Mesenchymal stem cell (in vitro differentiated cells and primary cell): ENCODE measurements around the gene ASB7.

Experiments used
- DNase-seq: peaks from one replicate; pipeline ENCODE4 v3.0.0-alpha.2; 2013
- H2AFZ ChIP-seq: one replicate; pipeline ENCODE4 v1.6.1; 2013; ENCODE audit warnings: low read depth, mild to moderate bottlenecking, control low read depth, inconsistent platforms, low read length, moderate library complexity
- H2AK5ac ChIP-seq: 2 replicates; pipeline ENCODE4 v1.6.1; 2013; ENCODE audit warnings: low read length, moderate library complexity, mild to moderate bottlenecking, inconsistent platforms; ENCODE audit not compliant: severe bottlenecking
- H2BK120ac ChIP-seq: one replicate; pipeline ENCODE4 v1.6.1; 2013; ENCODE audit warnings: low read depth, mild to moderate bottlenecking, inconsistent platforms, low read length, moderate library complexity
- H2BK12ac ChIP-seq, 2 experiments: one replicate each; pipeline ENCODE4 v1.6.1; 2013; ENCODE audit warnings: inconsistent platforms in 2 of 2, low read length in 2 of 2, mild to moderate bottlenecking in 2 of 2, moderate library complexity in 2 of 2, control low read depth in 1 of 2
- H2BK15ac ChIP-seq: one replicate; pipeline ENCODE4 v1.6.1; 2013; ENCODE audit warnings: mild to moderate bottlenecking, low read depth, inconsistent platforms; ENCODE audit not compliant: poor library complexity, severe bottlenecking
- H2BK5ac ChIP-seq: 2 replicates; pipeline ENCODE4 v1.6.1; 2013; ENCODE audit warnings: low read depth, mild to moderate bottlenecking, low read length, control low read depth, inconsistent platforms; ENCODE audit not compliant: poor library complexity, severe bottlenecking
- H3K14ac ChIP-seq, 2 experiments: one replicate each; pipeline ENCODE4 v1.6.1; 2013; ENCODE audit warnings: inconsistent platforms in 2 of 2, low read length in 2 of 2, control low read depth in 1 of 2, mild to moderate bottlenecking in 1 of 2, moderate library complexity in 1 of 2
- H3K18ac ChIP-seq, 2 experiments: one replicate each; pipeline ENCODE4 v1.6.1; 2013; ENCODE audit warnings: inconsistent platforms in 2 of 2, low read length in 2 of 2, control low read depth in 1 of 2, low read depth in 1 of 2, mild to moderate bottlenecking in 1 of 2
- H3K23ac ChIP-seq, 2 experiments: one replicate each; pipeline ENCODE4 v1.6.1; 2013; ENCODE audit warnings: inconsistent platforms in 2 of 2, low read length in 2 of 2, mild to moderate bottlenecking in 2 of 2, moderate library complexity in 2 of 2, control low read depth in 1 of 2
- H3K27ac ChIP-seq: 2 replicates; pipeline ENCODE4 v1.5.1; 2013; ENCODE audit warnings: mild to moderate bottlenecking, moderate library complexity, low read length, control low read depth, inconsistent platforms; ENCODE audit not compliant: poor library complexity, severe bottlenecking
- H3K27me3 ChIP-seq, 2 experiments: 2 replicates each; pipeline versions ENCODE4 v1.6.1 to v1.7.0; 2013; ENCODE audit warnings: low read length in 2 of 2, mild to moderate bottlenecking in 2 of 2, moderate library complexity in 2 of 2, control low read depth in 1 of 2, inconsistent platforms in 1 of 2; ENCODE audit not compliant: control insufficient read depth in 1 of 2, insufficient read depth in 1 of 2
- H3K36me3 ChIP-seq, 2 experiments: 2 replicates each; pipeline versions ENCODE4 v1.6.1 to v1.7.0; 2013; ENCODE audit warnings: low read length in 2 of 2, control low read depth in 1 of 2, inconsistent platforms in 1 of 2, low read depth in 1 of 2, mild to moderate bottlenecking in 1 of 2; ENCODE audit not compliant: insufficient read depth in 2 of 2, control insufficient read depth in 1 of 2
- H3K4ac ChIP-seq, 2 experiments: one replicate each; pipeline ENCODE4 v1.6.1; 2013; ENCODE audit warnings: inconsistent platforms in 2 of 2, low read length in 2 of 2, mild to moderate bottlenecking in 2 of 2, moderate library complexity in 2 of 2, control low read depth in 1 of 2, low read depth in 1 of 2
- H3K4me1 ChIP-seq: 2 replicates; pipeline ENCODE4 v1.6.1; 2013; ENCODE audit warnings: low read depth, low read length, control low read depth; ENCODE audit not compliant: control insufficient read depth, insufficient read depth
- H3K4me2 ChIP-seq: 2 replicates; pipeline ENCODE4 v1.6.1; 2013; ENCODE audit warnings: low read length, mild to moderate bottlenecking, inconsistent platforms; ENCODE audit not compliant: poor library complexity, severe bottlenecking
- H3K4me3 ChIP-seq, 2 experiments: 2 replicates each; pipeline versions ENCODE4 v1.5.1 to v1.7.0; 2013; ENCODE audit warnings: low read length in 2 of 2, mild to moderate bottlenecking in 2 of 2, control low read depth in 1 of 2, low read depth in 1 of 2; ENCODE audit not compliant: insufficient read depth in 1 of 2
- H3K79me1 ChIP-seq: replicated peaks from 2 replicates; pipeline ENCODE4 v1.6.1; 2013; ENCODE audit warnings: mild to moderate bottlenecking, control low read depth, low read length, inconsistent platforms; ENCODE audit not compliant: poor library complexity, severe bottlenecking
- H3K9ac ChIP-seq: 2 replicates; pipeline ENCODE4 v1.7.0; 2013; ENCODE audit warnings: mild to moderate bottlenecking, low read length, moderate library complexity
- H3K9me3 ChIP-seq: 2 replicates; pipeline ENCODE4 v1.7.0; 2013; ENCODE audit warnings: mild to moderate bottlenecking, low read length; ENCODE audit not compliant: control insufficient read depth
- H4K8ac ChIP-seq: one replicate; pipeline ENCODE4 v1.6.1; 2013; ENCODE audit warnings: inconsistent platforms, mild to moderate bottlenecking, low read length, moderate library complexity
- H4K91ac ChIP-seq: one replicate; pipeline ENCODE4 v1.6.1; 2013; ENCODE audit warnings: mild to moderate bottlenecking, low read length, inconsistent platforms
- WGBS: methylation state at CpG from one replicate; pipeline ENCODE4 v1.1.7; 2013; ENCODE audit warnings: mixed read lengths; 5-methylcytosine and 5-hydroxymethylcytosine counted together

Gene ASB7

DNA sequence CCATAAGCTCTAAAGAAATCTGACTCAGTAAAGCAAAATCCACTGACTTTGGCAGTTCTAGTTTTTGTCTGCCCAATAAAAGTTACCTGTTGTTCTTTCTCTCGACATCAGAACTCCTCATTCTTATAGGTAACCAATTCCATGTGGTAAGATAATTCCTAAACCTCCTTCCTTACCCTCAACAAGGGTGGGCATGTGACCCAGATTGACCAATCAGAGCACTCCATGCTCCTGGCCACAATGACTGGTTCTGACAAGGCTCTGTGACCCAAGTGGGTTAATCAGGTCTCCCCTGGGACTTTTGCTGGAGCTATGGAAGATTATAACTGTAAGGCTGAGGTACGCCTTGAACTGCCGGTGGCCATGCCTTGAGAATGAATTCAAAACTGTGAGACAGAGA lies 32.1 kb upstream of the ASB7 start:
- Histone ChIP-seq H3K18ac (no peak overlapping the region), H3K4me2 (no peak overlapping the region), H2AFZ (no peak overlapping the region), H4K91ac (no peak overlapping the region), H2BK5ac (no peak overlapping the region), H3K9ac (no peak overlapping the region), H3K23ac (no peak overlapping the region), H3K9me3 (no peaks in the 10 kb centered on the region), H2AK5ac (no peak overlapping the region), H2BK15ac (no peak overlapping the region), H3K4ac (no peak overlapping the region), H3K79me1 (peaks cover 6% of the 10 kb centered on the region), H3K36me3 (peaks cover 11 to 53% of the 10 kb centered on the region in 2 experiments), H3K4me1 (peaks cover 2% of the 10 kb centered on the region), H3K27me3 (no peaks in the 10 kb centered on the region), H3K27ac (no peak overlapping the region), H2BK120ac (no peak overlapping the region), H2BK12ac (no peak overlapping the region), H3K14ac (no peak overlapping the region), H4K8ac (no peak overlapping the region), H3K4me3 (no peak overlapping the region)
- no peak for DNase-seq
- 100% methylated on average over 1 of the region's 3 CpGs for WGBS

DNA sequence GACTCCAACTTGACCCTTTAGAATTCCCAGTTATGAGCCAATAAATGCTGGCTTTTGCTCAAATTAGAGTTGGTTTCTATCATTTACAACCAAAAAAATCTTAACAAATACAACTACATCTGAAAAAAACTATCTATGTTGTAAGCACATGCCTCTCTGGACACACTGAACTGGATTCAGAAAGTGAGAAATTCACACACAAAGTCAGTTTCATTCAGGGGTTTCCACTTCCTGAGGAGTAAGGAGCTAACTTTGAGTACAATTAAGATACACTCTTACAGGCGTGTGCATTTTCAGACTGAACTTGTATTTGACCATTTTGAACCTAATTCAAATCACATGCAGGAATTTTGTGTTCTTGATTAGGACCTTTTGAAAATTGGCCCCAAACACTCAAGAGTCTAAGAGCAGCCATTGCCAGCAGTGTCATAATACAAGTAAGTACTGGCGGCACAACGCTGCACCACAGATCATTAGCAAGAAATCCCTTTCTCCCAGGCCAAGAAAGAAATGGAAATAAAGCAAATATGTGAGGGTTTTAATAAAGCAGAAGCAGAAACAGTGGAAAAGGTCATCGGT lies 31.6 kb upstream of the ASB7 start:
- 100% methylated on average over 2 of the region's 4 CpGs for WGBS
- H3K9ac ChIP-seq: peak overlapping the region; percentile 33
- H3K14ac ChIP-seq: no peak overlapping the region

DNA sequence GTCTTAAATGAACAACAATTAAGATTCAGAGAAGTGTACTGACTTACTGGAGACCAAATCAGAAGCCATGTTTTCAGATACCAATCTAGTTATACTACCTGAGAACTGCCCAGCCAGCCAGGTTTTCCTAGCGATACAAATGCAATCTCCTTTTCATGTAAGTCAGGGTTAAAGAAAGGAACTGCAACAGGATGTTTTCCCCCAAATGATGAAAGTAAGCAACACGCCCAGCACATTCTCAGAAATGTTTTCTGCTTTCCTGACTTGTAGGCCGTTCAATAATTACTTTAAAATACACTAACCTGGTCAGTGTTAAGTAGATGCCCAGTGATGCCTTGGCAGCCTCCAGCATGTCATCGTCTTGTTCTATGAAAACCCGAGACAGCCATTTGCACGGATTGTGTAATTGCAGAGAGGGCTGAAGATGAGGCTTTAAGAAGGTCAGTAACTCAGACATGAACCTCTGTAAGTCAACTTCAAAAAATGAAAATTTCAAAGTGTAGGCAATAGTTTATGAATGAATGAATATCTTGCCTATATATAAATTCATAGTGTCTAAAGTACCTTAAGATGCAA lies 30.7 kb upstream of the ASB7 start:
- 94% methylated on average over 6 of the region's 6 CpGs for WGBS

More for the DNA sequence above, 31.6 kb upstream of the ASB7 start:
- H2BK120ac ChIP-seq: no peak overlapping the region
- peaks cover 11 to 53% of the 10 kb centered on the region in 2 experiments for H3K36me3 ChIP-seq
- no peak overlapping the region for H3K4me2 ChIP-seq
- no peak overlapping the region for H2BK5ac ChIP-seq
- H3K27ac ChIP-seq: no peak overlapping the region
- H3K4me3 ChIP-seq: no peak overlapping the region
- H3K27me3 ChIP-seq: no peaks in the 10 kb centered on the region
- H4K8ac ChIP-seq: no peak overlapping the region
- peaks cover 6% of the 10 kb centered on the region for H3K79me1 ChIP-seq
- no peak overlapping the region for H2BK12ac ChIP-seq
- H3K18ac ChIP-seq: no peak overlapping the region
- H2AK5ac ChIP-seq: no peak overlapping the region
- peaks cover 2% of the 10 kb centered on the region for H3K4me1 ChIP-seq
- no peak overlapping the region for H4K91ac ChIP-seq
- H2AFZ ChIP-seq: no peak overlapping the region
- no peak for DNase-seq
- H3K23ac ChIP-seq: no peak overlapping the region
- H3K9me3 ChIP-seq: no peaks in the 10 kb centered on the region
- H2BK15ac ChIP-seq: no peak overlapping the region
- H3K4ac ChIP-seq: no peak overlapping the region

DNA sequence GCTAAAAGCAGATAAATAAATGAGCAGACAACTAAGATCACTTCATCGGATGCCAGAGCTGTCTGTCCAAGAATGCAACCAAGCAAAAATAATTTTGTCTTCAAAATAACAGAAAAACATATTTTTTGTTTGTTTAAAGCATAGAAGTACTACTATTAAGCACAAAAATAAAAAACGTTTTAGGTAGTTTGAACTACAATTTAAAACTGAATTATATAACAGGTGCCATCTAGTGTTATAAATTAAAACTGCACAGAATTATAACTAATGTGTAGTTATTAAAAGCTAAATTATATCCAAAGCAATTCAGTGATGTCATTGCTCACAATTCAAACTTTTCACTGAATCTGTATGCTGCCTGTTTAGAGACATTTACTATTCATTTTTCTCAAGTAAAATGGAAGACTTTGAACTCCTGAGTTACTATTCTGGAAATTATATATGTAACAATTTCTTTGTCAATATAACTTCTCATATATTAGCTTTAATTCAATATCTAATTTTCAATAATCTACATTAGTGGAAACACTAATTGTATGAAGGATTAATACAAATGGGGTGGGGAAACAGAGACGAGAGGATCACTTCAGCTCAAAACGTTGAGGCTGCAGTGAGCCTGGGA lies 29.9 kb upstream of the ASB7 start:
- Histone ChIP-seq H2BK5ac (no peak overlapping the region), H2BK120ac (no peak overlapping the region), H3K4ac (no peak overlapping the region), H3K4me1 (peaks cover 2% of the 10 kb centered on the region), H4K8ac (no peak overlapping the region), H2AK5ac (no peak overlapping the region), H3K4me2 (no peak overlapping the region), H3K36me3 (peaks cover 11 to 43% of the 10 kb centered on the region in 2 experiments), H3K9ac (no peak overlapping the region), H3K79me1 (peaks cover 6% of the 10 kb centered on the region), H3K4me3 (no peak overlapping the region), H2BK12ac (no peak overlapping the region), H2AFZ (no peak overlapping the region), H2BK15ac (no peak overlapping the region), H4K91ac (no peak overlapping the region), H3K14ac (no peak overlapping the region), H3K27ac (no peak overlapping the region), H3K23ac (no peak overlapping the region), H3K27me3 (no peaks in the 10 kb centered on the region), H3K9me3 (no peaks in the 10 kb centered on the region), H3K18ac (no peak overlapping the region)
- peak; percentile 11 for DNase-seq
- no CpG with 5 or more reads among the region's 4 CpGs for WGBS

More for the DNA sequence above, 30.7 kb upstream of the ASB7 start:
- H4K91ac ChIP-seq: no peak overlapping the region
- no peak overlapping the region for H3K18ac ChIP-seq
- no peak overlapping the region for H2BK5ac ChIP-seq
- H2BK120ac ChIP-seq: no peak overlapping the region
- H3K9me3 ChIP-seq: no peaks in the 10 kb centered on the region
- H3K79me1 ChIP-seq: peaks cover 6% of the 10 kb centered on the region
- H3K36me3 ChIP-seq: peaks cover 11 to 48% of the 10 kb centered on the region in 2 experiments
- H3K27ac ChIP-seq: no peak overlapping the region
- H3K4me3 ChIP-seq: no peak overlapping the region
- no peak overlapping the region for H3K4me2 ChIP-seq
- no peak overlapping the region for H2AK5ac ChIP-seq
- H3K9ac ChIP-seq: peak overlapping the region; percentile 33
- H3K23ac ChIP-seq: no peak overlapping the region
- H2AFZ ChIP-seq: no peak overlapping the region
- H3K14ac ChIP-seq: no peak overlapping the region
- peaks cover 2% of the 10 kb centered on the region for H3K4me1 ChIP-seq
- H2BK12ac ChIP-seq: no peak overlapping the region
- no peak for DNase-seq
- H3K27me3 ChIP-seq: no peaks in the 10 kb centered on the region
- H3K4ac ChIP-seq: no peak overlapping the region
- H4K8ac ChIP-seq: no peak overlapping the region
- H2BK15ac ChIP-seq: no peak overlapping the region
